Activated CD4-positive, CD25-positive, alpha-beta regulatory T cell treated with anti-CD3 and anti-CD28 coated beads, Interleukin-2, amount 50 U/mL, for 16 hours (primary cell): Measurements from ENCODE around the gene P3H4.
"Not testable (repeated sequence)": the region's sequence is repeated elsewhere in the genome, so short reads cannot be mapped to it uniquely, and the experiment has no call there.

Source experiments
- DNase-seq: peaks from one replicate; pipeline ENCODE4 v3.0.0-alpha.2; 2020; ENCODE audit warnings: low read depth, low spot score

The P3H4 gene

GRCh38 chr17:41811549-41812380 is at the start of gene P3H4:
P3H4 (minus strand) TSS chr17:41811949; CDS start chr17:41811915, 34 bp downstream.
- peak; percentile 33 for DNase-seq

GRCh38 chr17:41860254-41860931 is 48.6 kb upstream of the P3H4 start:
- DNase-seq = no peak

GRCh38 chr17:41851382-41851781 is 39.6 kb upstream of the P3H4 start:
- not testable (repeated sequence) for DNase-seq

- DNase-seq = no peak
Observed at GRCh38 chr17:41849251-41849990, 37.7 kb upstream of the P3H4 start.

- DNase-seq = no peak
Observed at GRCh38 chr17:41848788-41849187, 37.0 kb upstream of the P3H4 start.

GRCh38 chr17:41844971-41845370 is 33.2 kb upstream of the P3H4 start:
- DNase-seq = no peak

- DNase-seq = not testable (repeated sequence)
Observed at GRCh38 chr17:41840781-41841180, 29.0 kb upstream of the P3H4 start.

- not testable (repeated sequence) for DNase-seq
Observed at GRCh38 chr17:41839448-41839847, 27.7 kb upstream of the P3H4 start.

GRCh38 chr17:41837761-41838538 is 26.2 kb upstream of the P3H4 start, which contains the start of gene KLHL10:
KLHL10 (plus strand) TSS chr17:41837825; CDS start chr17:41837933, 108 bp downstream.
- DNase-seq = no peak

GRCh38 chr17:41836550-41837196 is 24.9 kb upstream of the P3H4 start:
- DNase-seq = no peak

GRCh38 chr17:41835800-41836549 is 24.2 kb upstream of the P3H4 start, which contains the start of gene NT5C3B:
NT5C3B (minus strand) TSS chr17:41836232; CDS start chr17:41836193, 39 bp downstream.
- peak; percentile 21 for DNase-seq

- DNase-seq = no peak
Observed at GRCh38 chr17:41835214-41835799, 23.6 kb upstream of the P3H4 start.

- DNase-seq = not testable (repeated sequence)
Observed at GRCh38 chr17:41829961-41830360, 18.2 kb upstream of the P3H4 start.

GRCh38 chr17:41825175-41825845 is 13.6 kb upstream of the P3H4 start:
- DNase-seq = no peak

- no peak for DNase-seq
Observed at GRCh38 chr17:41824086-41824485, 12.3 kb upstream of the P3H4 start.

- no peak for DNase-seq
Observed at GRCh38 chr17:41823580-41823979, 11.8 kb upstream of the P3H4 start.

GRCh38 chr17:41823141-41823524 is 11.4 kb upstream of the P3H4 start:
- DNase-seq = no peak

GRCh38 chr17:41822216-41823140 is 10.7 kb upstream of the P3H4 start:
- DNase-seq = no peak
